Aorta (tissue), 5 donors: ENCODE measurements around the gene ZNF277. TPM values are rescaled to one million over a fixed set of nuclear protein-coding genes. Genes with fewer than 3 reads are reported as not detected.

Source experiments
- ATAC-seq: fragments of 200-7000 bp; cut with Tn5 transposase; one replicate; pipeline ENCODE4 v1.9.1; 2022; ENCODE audit warnings: moderate library complexity; ENCODE audit not compliant: low FRiP score
- DNase-seq, 2 donors: peaks; one replicate each; pipeline ENCODE4 v3.0.0-alpha.2; 2020
- H3K27ac ChIP-seq, 2 donors: one replicate each; pipeline ENCODE4 v1.5.1; 2013; ENCODE audit warnings: low read length in 2 of 2, mild to moderate bottlenecking in 2 of 2, moderate library complexity in 2 of 2, control low read depth in 1 of 2, inconsistent platforms in 1 of 2, low read depth in 1 of 2
- H3K27me3 ChIP-seq, 2 donors: one replicate each; pipeline ENCODE4 v1.6.1; 2013; ENCODE audit warnings: control low read depth in 1 of 2, low read length in 1 of 2, mild to moderate bottlenecking in 1 of 2, moderate library complexity in 1 of 2; ENCODE audit not compliant: insufficient read depth in 2 of 2, control insufficient read depth in 1 of 2
- H3K36me3 ChIP-seq, 2 donors: one replicate each; pipeline ENCODE4 v1.6.1; 2013; ENCODE audit warnings: control low read depth in 1 of 2, low read length in 1 of 2, mild to moderate bottlenecking in 1 of 2; ENCODE audit not compliant: insufficient read depth in 2 of 2, control insufficient read depth in 1 of 2
- H3K4me1 ChIP-seq, 2 donors: one replicate each; pipeline ENCODE4 v1.6.1; 2013; ENCODE audit warnings: low read length in 2 of 2, control low read depth in 1 of 2, mild to moderate bottlenecking in 1 of 2, moderate library complexity in 1 of 2; ENCODE audit not compliant: insufficient read depth in 2 of 2, control insufficient read depth in 1 of 2
- H3K4me3 ChIP-seq, 2 donors: one replicate each; pipeline ENCODE4 v1.5.1; 2013; ENCODE audit warnings: low read length in 2 of 2, control low read depth in 1 of 2, mild to moderate bottlenecking in 1 of 2
- H3K9me3 ChIP-seq: one replicate; pipeline ENCODE4 v1.6.1; 2013; ENCODE audit warnings: mild to moderate bottlenecking, low read length; ENCODE audit not compliant: control insufficient read depth
- WGBS, 2 donors: extraction: QIAGEN DNeasy Blood & Tissue Kit; methylation state at CpG; one replicate each; pipeline ENCODE4 v1.1.7; 2013; 5-methylcytosine and 5-hydroxymethylcytosine counted together
- intact Hi-C, 2 donors: fragments of 100-400 bp; cut with DNase I; formaldehyde crosslinking; loops; one replicate each; pipeline versions ENCODE4 v1.14.2 to v1.15.0; 2022
- polyA plus RNA-seq, 2 donors: library from polyadenylated mRNA; stranded (reverse); fragments of 200-250 nt; gene quantifications; one replicate each; pipeline ENCODE4 v1.2.3, GENCODE V29; 2013
- total RNA-seq, 2 donors: library from RNA; stranded (reverse); fragmentation: NEBNext Ultra II Directional; extraction: Animal tissue kit (Norgen Biotek cat#: 25700); gene quantifications; one replicate each; pipeline ENCODE4 v1.2.1, GENCODE V29; 2021
- donor health status: healthy with polysubstance abuse.
- donor health status: Bipolar disorder and iron deficiency.
- donor health status: DM: no; HTN: no; CAD: no.
- donor health status: DM: no; HTN: no; CAD: no.
- donor health status: DM: yes; HTN: yes; CAD: no.

The ZNF277 gene
- total and polyA plus RNA-seq, 4 donors, result 17.8 to 41.6 (median 21.0) TPM

DNA sequence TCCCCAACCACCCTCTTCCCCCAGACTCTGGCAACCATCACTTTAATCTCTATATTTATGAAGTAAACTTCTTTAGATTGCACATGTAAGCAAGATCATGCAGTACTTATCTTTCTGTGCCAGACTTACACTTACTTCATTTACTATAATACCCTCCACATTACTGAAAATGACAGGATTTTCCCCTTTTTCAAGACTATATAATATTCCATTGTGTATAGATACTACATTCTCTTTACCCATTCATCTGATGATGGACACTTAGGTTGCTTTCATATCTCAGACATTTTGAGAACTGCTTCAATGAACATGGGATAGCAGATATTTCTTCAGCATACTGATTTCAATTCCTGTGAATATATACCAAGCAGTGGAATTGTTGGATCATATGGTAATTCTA, 4.7 kb upstream of the ZNF277 start:
- ATAC-seq, result no peak
- intact Hi-C loops, result loop anchor here (5.0 to 10.0 kb wide), 3 partner anchors 217 to 437 kb away; no protein-coding TSS in a partner anchor
- H3K4me1 ChIP-seq, result no peaks in the 10 kb centered on the region

GRCh38 chr7:112202816-112203215, 3.7 kb upstream of the ZNF277 start:
- whole genome bisulfite sequencing, 2 donors, result 37 to 43% methylated on average over 2 of the region's 2 CpGs
- H3K9me3 ChIP-seq, result no peaks in the 10 kb centered on the region
- intact Hi-C loops, result loop anchor here (5.0 to 10.0 kb wide), 3 partner anchors 218 to 438 kb away; no protein-coding TSS in a partner anchor
- DNase-seq (peak; percentile 49 to 79), ATAC-seq (no peak)
- H3K4me3 ChIP-seq, result no peak overlapping the region
- no peaks in the 10 kb centered on the region for H3K27me3 ChIP-seq
- H3K4me1 ChIP-seq, result no peaks in the 10 kb centered on the region
- H3K36me3 ChIP-seq, result no peaks in the 10 kb centered on the region
- H3K27ac ChIP-seq, result no peak overlapping the region

More for the DNA sequence above, 4.7 kb upstream of the ZNF277 start:
- DNase-seq, result no peak
- Histone ChIP-seq H3K27me3 (no peaks in the 10 kb centered on the region), H3K36me3 (no peaks in the 10 kb centered on the region), H3K9me3 (no peaks in the 10 kb centered on the region), H3K4me3 (no peak overlapping the region), H3K27ac (no peak overlapping the region)

GRCh38 chr7:112203365-112203739, 3.1 kb upstream of the ZNF277 start:
- H3K4me1 ChIP-seq, result no peaks in the 10 kb centered on the region
- ATAC-seq (no peak), DNase-seq (no peak)
- H3K27me3 ChIP-seq, result no peaks in the 10 kb centered on the region
- no peak overlapping the region for H3K4me3 ChIP-seq
- 66 to 71% methylated on average over 4 of the region's 4 CpGs for WGBS, 2 donors
- no peaks in the 10 kb centered on the region for H3K9me3 ChIP-seq
- H3K36me3 ChIP-seq, result no peaks in the 10 kb centered on the region
- no peak overlapping the region for H3K27ac ChIP-seq
- intact Hi-C loops, result loop anchor here (5.0 to 10.0 kb wide), 3 partner anchors 219 to 439 kb away; no protein-coding TSS in a partner anchor

DNA sequence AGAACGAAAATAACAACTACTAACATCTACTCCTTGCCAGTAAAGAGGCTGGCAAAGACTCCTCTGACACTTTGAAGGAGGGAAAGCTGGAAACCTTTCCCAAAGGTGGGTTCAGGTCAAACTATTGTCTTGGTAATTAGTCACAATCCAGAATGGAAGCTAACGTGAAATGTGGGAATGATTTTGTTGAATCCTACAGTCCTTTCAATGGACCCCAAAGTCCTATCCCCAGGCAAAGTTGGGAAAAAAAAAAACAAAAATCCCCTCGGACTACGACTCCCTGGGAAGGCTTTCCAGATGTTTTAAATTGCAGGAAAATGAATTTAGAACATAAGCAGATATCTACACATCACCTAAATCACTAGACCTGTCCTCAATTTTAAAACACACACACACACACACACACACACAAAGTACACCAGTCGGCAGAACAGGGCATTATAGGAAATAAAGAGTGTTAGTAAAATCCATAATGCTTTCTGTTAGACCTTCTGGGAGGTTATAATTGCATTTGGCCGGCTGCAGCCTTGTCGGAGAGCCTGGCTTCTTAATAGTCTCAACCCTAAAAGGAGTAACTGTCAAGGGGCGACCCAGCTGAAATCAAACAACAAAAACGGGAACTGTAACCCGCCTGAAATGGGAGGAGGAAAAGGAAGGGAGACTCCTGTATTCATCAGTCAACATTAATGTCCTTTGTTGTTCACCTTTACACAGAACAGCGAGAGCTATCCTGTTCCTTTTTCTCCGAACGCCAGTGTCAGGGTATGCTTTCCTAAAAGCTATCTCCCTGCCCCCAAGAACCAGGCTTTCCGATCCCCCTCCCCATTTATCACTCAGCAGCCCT, 1.8 kb upstream of the ZNF277 start:
- intact Hi-C loops, result loop anchor here (5.0 to 10.0 kb wide), 5 partner anchors 62 to 440 kb away; no protein-coding TSS in a partner anchor
- Histone ChIP-seq H3K4me1 (no peaks in the 10 kb centered on the region), H3K9me3 (no peaks in the 10 kb centered on the region), H3K27ac (no peak overlapping the region), H3K4me3 (peak overlapping the region; percentile 81 to 85), H3K36me3 (no peaks in the 10 kb centered on the region), H3K27me3 (no peaks in the 10 kb centered on the region)
- no peak for DNase-seq
- 1% methylated on average over 14 of the region's 14 CpGs for WGBS, 2 donors
- no peak for ATAC-seq

GRCh38 chr7:112205343-112206237, 905 bp upstream of the ZNF277 start:
- intact Hi-C loops, result loop anchor here in 1 of 2 donors (2.0 to 10.0 kb wide), 5 partner anchors 63 to 441 kb away; partner anchors contain the start of gene IFRD1
- DNase-seq (peak; percentile 80 to 82), ATAC-seq (peak; percentile 75)
- peak overlapping the region; percentile 16 to 75 for H3K27ac ChIP-seq
- 0 to 1% methylated on average over 66 to 69 of the region's 69 CpGs for WGBS, 2 donors
- no peaks in the 10 kb centered on the region for H3K36me3 ChIP-seq
- H3K9me3 ChIP-seq, result no peaks in the 10 kb centered on the region
- peak overlapping the region; percentile 81 to 85 for H3K4me3 ChIP-seq
- H3K4me1 ChIP-seq, result no peaks in the 10 kb centered on the region
- no peaks in the 10 kb centered on the region for H3K27me3 ChIP-seq

DNA sequence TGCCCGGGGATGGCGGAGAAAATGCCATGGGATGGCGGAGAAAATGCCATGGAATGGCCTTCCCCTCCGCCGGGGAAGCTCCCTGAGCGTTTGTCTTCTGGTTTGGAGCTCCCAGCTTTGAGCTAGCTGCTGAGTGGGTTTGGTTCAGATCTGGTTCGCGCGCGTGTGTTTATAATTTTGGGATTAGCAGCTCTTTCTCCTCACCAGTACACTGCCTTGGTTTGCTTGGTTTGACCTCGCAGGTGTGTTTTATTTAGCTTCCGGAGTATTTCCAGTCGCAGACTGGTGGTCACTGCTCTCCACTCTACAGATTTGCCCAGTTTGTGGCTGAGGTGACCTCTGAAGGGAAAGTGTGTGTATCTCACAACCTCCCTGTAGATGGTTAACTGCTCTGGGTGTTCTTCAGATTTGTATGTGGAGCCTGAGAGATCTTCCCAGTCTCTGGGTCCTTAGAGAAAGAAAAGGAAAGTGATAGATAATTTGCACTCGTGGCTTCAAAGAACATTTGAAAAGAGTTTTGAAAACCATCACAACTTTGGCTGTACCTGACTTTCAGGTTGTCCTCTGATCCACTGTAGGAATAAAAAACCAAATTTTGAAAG, 597 bp downstream of the ZNF277 start:
- DNase-seq, result peak in 1 of 2 donors; percentile 48
- Histone ChIP-seq H3K9me3 (no peaks in the 10 kb centered on the region), H3K27ac (peak overlapping the region; percentile 18 to 25), H3K27me3 (no peaks in the 10 kb centered on the region), H3K4me3 (peak overlapping the region; percentile 87 to 98), H3K4me1 (no peaks in the 10 kb centered on the region), H3K36me3 (no peaks in the 10 kb centered on the region)
- WGBS, 2 donors, result 0% methylated on average over 14 of the region's 14 CpGs
- ATAC-seq, result no peak
- intact Hi-C loops, result loop anchor here in 1 of 2 donors (2.0 to 10.0 kb wide), 5 partner anchors 65 to 442 kb away; partner anchors contain the start of gene IFRD1

DNA sequence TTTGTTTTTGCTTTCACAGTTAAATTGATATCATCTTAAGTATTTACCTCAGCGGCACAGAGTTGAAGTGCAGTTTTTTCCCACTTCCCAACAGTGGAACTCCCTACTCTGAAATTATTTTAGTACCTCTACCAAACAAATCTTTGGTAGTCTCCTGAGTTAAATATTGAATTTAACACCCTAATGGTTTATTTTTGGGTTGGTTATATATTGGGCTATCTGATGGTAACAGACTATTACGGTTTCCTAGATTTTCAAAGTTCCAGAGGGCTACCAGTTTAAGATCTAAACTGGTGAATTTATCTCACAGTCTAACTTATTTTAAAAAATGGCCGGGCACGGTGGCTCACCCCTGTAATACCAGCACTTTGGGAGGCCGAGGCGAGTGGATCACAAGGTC, 1.3 kb downstream of the ZNF277 start:
- 95% methylated on average over 6 of the region's 6 CpGs for WGBS, 2 donors
- ATAC-seq (no peak), DNase-seq (no peak)
- Histone ChIP-seq H3K27me3 (no peaks in the 10 kb centered on the region), H3K27ac (no peak overlapping the region), H3K4me1 (no peaks in the 10 kb centered on the region), H3K9me3 (no peaks in the 10 kb centered on the region), H3K36me3 (no peaks in the 10 kb centered on the region), H3K4me3 (no peak overlapping the region)
- intact Hi-C loops, result loop anchor here in 1 of 2 donors (2.0 to 10.0 kb wide), 5 partner anchors 65 to 443 kb away; partner anchors contain the start of gene IFRD1

GRCh38 chr7:112211348-112211907, 4.9 kb downstream of the ZNF277 start:
- Histone ChIP-seq H3K27me3 (no peaks in the 10 kb centered on the region), H3K36me3 (no peaks in the 10 kb centered on the region), H3K27ac (no peak overlapping the region), H3K4me3 (no peak overlapping the region), H3K9me3 (no peaks in the 10 kb centered on the region), H3K4me1 (peaks cover 0 to 2% of the 10 kb centered on the region in 2 donors)
- ATAC-seq (no peak), DNase-seq (no peak)
- intact Hi-C loops, result no loop called here
- WGBS, 2 donors, result 14 to 15% methylated on average over 1 of the region's 1 CpG
